Stimulated activated CD8-positive, alpha-beta memory T cell treated with anti-CD3 and anti-CD28 coated beads, Interleukin-7, amount 100 ng/mL, for 4 hours (primary cell): ENCODE data around the gene MYO3B.
"Not testable (repeated sequence)": the region's sequence is repeated elsewhere in the genome, so short reads cannot be mapped to it uniquely, and the experiment has no call there.

Experiments used
- DNase-seq, 2 donors: peaks; one replicate each; pipeline ENCODE4 v3.0.0-alpha.2; 2020; ENCODE audit warnings: low read depth in 2 of 2

MYO3B gene

DNA sequence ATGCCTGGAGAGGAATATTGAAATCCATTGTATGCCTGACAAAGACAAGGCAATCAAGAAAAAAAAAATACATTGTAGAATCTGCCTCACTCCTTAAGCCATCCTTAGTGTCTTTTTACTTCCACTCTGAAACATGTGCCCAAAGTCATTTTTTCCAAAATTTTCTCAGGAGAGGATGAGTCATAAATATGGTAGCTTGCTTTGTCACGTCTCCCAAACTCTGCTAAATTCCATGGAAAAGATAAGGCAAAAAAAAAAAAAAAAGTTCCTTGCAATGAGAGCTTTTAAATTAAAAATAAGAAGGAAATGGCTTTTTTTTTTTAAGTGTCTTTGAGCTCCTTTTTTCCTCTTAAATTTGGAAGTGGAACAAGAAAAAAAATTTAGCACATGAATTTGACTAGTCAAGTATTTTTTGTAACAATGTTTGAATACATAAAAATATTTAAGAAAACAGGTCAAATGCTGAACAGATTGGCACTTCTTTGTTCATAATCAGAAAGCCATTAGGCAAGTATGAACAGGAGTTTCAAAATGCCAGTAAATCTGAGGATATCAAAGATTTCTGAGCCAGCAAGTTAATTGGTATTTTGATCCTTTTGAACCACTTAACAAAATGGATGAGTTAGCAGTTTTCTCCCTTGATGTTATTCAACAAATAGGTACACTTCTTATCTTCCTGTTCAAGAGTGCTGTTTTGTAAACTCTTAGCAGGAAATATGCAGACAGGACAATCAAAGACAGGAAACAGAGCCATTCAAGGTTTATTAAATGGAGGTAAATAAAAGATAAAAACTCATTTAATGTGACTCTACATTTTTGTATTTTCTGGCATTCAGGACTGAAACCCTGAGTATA lies 289.8 kb downstream of the MYO3B start:
- no peak for DNase-seq

DNA sequence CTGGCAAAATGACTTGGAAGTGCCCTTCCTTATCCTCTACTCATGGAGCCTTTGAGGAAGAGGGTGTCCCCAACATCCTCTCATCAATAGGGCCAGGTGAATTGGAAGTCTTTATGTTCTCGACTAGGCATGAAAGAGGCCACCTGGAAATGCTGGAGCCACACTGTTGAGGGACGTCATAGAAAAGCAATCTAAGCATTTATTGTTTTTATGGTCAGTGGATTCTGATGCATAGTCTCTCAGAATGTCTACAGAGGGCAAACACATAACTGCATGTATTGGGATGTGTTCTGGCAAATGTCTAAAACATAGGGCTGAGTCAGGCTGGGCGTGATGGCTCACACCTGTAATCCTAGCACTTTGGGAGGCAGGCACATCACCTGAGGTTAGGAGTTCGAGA lies 290.6 kb downstream of the MYO3B start:
- DNase-seq, result no peak

DNA sequence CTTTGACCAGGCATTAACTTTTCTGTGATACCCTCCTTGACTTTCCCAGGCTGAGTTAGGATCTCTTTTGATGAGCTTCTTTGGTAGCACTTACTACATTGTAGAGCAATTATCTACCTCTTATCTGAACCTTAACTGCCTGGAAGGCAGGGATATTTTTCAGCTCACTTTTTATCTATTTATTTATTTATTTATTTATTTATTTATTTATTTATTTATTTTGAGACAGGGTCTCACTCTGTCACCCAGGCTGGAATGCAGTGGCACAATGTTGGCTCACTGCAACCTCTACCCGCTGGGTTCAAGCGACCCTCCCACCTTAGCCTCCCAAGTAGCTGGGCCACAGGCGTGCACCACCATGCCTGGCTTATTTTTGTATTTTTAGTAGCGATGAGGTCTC lies 294.6 kb downstream of the MYO3B start:
- not testable (repeated sequence) for DNase-seq

DNA sequence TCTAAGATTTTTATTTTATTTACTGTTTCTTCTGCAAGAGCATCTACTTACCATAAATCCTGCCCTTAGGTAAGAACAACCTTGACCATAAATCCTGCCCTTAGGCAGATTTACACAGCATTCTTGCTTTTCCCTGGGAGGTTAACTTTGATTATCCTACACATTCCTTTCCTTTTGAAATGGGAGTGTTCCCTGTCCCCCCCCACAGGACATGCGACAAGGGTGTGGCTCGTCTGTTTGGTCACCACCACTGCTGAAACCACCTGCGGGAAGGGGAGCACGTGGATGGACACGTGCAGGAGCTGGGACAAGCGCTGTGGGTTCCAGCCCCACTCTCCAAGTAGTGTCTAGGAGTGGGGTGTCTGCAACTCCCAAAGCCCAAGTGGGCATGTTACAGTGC lies 297.9 kb downstream of the MYO3B start:
- no peak for DNase-seq

DNA sequence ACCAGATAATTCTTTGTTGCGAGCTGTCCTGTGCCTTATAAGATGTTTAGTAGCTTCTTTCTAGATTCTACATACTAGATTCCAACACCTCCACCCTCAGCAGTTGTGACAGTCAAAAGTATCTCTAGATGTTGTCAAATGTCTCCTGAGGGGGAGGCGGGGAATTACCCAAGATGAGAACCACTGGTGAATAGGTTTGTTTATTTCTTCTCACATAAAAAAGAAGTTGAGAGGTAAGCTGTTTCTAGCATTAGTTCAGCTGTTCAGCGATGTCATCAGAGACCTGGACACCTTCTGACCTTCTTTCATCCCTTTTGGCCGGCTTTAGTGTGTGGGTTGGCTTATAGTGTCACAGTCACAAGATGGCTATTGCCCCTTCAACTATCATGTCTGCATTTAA lies 299.7 kb downstream of the MYO3B start:
- no peak for DNase-seq

DNA sequence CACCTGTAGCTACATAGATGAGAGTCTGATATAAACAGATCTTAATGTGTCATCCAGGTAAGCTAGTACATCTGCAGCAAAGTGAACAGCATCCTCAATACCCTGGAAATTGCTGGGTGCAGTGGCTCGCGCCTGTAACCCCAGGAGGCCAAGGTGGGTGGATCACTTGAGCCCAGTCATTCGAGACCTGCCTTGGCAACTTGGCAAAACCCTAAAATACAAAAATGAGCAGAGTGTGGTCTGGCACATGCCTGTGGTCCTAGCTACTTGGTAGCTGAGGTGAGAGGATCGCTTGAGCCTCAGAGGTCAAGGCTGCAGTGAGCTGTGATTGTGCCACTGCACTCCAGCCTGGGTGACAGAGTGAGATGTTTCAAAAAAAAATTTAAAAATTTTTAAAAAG lies 303.3 kb downstream of the MYO3B start:
- no peak for DNase-seq

DNA sequence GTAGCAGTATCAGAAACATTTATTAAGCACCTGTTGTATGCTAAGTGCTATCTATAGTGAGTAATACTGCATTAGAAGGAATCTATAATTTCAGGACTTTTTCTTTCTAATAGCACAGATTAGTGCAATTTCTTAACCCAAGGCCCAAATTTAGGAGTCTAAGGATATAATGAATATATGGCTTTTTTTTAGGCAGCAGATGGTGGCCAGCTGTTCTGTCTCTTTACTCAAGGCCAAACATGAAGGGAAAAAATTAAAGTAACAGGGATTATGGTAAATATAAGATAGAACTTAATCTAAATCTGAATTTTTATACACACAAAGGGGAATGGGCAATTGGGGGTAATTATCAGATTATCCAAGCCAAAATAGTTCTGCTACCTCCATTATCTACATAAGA lies 306.6 kb downstream of the MYO3B start:
- DNase-seq, result no peak

DNA sequence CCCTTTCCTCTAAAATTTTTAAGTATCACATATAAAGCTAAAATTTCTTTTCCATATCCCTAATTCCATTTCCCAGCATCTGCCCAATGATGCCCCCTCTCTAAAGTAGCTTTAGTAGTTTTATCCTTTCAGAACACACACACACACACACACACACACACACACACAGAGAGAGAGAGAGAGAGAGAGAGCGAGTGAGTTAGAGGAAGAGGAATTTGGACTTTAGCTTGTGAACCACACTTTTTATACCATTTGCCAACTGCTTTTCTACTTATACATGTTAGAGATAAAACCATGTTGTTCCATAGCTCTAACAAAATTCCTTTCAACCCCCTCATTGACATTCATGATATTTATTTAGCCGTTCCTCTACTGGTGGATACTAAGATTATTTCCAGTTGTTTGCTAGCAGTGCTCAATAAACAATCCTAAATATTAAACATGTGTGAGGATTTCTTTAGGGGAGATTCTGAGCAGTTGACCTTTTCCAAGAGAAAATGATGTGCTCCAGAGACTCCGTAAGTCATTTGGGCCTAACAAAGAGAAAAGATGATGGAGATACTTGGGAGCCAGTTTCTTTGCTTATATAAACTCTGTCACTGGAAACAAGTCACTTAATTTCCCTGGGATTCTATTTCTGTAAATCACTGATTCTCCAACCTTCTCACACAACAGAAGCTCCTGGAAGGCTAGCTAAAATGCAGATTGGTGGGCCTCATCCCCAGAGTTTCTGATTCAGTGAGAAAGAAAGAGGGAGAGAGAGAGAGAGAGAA lies 307.5 kb downstream of the MYO3B start:
- DNase-seq, result no peak

DNA sequence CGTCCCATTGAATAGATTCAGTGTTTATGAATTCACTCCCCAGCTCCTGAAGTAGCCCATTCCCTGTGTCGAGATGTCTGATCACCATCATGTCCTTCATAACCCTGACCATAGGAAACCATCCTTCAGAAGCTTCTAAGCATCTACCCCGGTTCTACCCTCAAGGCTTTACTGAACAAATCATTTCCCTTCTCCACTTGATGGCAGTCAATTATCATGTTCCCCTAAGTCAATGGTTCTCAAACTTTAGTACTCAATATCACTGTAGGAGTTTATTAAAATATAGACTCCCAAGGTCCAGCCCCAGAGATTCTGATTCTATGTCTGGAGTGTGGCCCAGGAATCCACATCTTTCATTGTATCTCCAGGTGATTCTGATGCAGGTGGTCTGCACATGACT lies 308.8 kb downstream of the MYO3B start:
- no peak for DNase-seq

DNA sequence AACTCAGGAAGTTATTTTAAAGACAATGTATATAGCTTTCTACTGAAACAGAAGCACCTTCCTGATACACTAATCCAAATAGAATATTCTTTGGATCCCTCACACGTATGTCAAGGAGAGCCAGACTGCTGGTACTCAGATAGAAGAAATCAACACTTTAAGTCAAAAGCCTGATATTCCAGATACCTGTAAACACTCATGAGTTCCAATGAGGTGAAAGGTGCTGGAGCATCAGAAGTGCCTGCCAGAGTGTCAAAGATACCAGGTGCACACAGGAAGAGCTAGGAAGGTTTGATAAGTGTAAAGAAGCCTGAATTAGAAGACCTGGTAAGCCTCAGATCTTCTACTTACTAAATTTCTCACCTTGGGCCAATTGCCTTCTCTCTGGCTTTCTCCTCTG lies 310.9 kb downstream of the MYO3B start:
- no peak for DNase-seq

DNA sequence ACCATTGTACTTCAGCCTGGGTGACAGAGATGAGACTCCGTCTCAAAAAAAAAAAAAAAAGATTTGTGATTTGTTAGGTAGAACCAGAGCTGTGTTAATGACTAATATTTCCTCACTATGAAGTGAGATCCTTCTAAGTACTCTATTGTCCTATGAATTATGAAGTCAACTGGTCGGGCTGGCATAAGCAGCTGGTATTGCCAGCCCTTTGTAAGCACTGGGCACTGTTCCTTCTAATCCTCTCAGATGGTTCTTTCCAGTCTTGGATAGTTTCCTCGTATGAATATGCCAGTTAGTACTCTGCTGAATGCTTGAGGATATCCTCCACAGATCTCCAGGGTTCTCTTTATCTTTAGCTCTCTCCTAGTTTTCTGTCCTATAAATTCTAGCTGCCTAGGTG lies 314.1 kb downstream of the MYO3B start:
- DNase-seq, result no peak

DNA sequence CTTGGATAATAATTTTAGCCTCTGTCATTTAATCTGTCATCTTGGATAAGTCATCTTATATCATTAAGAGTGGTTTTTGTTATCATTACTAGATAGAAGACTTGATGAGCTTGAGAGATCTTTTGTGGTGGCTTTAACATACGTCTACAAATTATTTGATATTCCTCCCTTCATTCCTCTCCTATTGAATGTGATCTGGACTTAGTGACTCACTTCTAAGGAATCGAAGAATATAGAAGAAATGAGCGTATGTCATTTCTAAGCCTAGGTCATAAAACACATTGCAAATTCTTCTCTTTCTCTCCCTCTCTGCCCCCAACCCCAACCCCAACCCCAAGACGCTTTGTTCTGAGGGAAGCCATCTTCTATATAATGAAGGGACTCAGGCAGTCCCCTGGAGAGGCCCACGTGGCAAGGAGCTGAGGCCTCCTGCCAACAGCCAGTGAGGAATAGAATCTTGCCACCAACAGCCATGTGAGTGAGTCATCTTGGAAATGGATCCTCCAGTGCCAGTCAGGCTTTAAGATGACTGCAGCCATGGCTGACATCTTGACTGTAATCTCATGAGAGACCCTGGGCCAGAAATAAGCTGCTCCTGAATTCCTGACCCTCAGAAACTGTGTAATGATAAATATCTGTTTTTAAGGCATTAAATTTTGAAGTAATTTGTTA lies 315.6 kb downstream of the MYO3B start:
- DNase-seq, result no peak

DNA sequence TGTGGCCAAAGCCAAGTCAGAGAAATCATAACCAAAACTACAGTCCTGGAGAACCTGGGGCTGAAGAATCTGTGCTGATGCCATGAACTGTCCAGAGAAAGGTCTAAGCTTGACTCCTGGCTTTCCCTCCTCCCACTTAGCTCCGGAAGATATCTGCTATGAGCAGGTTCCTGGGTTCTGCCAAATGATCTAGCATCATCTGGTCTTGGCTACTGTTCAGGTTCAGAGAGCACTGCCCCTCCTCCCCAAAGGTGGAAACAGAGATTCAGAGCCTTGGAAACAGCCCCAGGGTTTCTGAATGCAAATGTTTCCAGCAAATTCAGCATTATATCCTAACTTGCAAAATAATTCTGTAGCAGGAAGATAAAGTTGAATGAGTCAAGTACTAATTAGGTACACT lies 317.9 kb downstream of the MYO3B start:
- no peak for DNase-seq

DNA sequence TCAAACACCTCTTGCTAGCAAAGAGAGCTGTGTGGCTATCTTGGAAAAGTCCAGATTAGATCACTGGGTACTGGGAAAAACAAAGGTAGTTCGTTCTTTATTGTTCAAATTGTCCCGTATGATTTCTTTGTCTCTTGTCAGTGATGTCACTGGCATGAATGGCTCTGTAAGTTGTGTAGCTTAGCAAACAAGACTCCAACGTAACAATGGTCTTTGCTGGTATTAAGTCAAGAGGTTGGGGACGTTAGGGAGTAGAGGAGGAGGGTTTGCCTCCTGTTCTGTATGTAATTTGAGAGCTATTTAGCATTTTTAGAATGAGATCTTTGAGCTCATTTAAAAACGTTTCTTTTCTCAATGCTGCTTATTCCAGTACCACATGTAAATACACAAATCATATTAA lies 320.7 kb downstream of the MYO3B start:
- no peak for DNase-seq

DNA sequence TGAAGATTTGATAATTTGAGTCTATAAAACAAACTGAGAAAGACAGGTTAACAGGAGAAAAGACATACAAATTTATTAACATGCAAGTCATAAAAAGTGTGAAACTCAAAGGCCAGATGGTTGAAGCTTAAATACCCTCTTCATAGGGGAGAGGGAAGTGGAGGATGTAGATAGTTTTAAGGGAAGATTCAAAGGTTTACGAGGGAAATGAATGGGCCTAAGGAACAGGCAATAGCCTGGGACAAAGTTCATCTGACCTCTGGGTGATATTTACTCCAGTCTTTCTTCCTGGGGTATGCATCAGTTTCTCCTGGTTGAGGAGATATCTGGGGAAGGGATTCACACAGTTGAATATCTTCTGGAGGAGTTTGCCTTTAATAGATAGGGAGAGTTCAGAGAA lies 322.2 kb downstream of the MYO3B start:
- no peak for DNase-seq

DNA sequence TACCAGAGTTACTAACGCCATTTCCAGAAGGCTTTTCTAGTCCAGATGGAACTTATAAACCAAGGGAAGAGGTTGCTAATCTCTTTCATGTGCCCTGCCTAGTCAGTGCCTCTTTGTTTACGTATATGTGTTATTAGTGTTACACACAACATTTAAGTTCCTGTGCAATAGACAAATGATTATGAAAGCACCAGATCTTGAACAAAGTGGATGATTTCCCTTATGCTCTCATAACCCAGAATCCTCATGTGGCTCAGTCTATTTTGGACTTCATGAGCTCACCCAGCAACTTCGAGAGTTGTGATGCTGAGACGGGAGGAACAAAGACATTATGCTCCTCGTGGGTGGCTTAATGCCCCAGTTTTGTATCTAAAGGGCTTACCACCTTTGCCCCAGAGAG lies 322.8 kb downstream of the MYO3B start:
- DNase-seq, result no peak

DNA sequence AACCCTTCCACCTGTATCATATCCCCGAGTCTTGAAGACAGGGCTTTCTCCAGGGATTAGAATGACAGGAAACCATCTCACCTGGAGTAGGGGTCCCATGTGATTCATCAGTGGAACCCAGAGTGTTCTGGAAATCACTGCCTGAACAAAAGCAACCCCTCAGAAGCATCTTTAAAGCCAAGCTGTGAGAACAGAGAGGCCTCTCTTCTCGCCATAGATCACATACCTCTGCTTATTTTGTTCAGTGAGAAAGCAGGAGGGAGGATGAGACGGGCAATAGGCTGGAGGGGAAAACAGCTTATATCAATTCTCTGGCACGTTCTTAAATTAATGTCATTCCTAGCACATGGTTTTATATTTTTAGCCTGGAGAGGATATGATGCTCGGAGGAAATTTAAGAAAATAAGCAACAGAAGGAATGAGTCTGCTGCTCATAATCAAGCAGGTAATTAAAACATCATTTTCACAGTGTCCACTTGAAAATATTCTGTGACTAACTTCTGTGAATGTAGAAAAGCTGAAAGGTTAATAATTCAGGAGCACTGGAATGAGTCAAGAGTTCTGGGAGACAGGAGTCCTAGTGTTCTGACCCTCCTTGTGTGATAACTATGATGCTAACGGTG lies 323.6 kb downstream of the MYO3B start:
- no peak for DNase-seq

DNA sequence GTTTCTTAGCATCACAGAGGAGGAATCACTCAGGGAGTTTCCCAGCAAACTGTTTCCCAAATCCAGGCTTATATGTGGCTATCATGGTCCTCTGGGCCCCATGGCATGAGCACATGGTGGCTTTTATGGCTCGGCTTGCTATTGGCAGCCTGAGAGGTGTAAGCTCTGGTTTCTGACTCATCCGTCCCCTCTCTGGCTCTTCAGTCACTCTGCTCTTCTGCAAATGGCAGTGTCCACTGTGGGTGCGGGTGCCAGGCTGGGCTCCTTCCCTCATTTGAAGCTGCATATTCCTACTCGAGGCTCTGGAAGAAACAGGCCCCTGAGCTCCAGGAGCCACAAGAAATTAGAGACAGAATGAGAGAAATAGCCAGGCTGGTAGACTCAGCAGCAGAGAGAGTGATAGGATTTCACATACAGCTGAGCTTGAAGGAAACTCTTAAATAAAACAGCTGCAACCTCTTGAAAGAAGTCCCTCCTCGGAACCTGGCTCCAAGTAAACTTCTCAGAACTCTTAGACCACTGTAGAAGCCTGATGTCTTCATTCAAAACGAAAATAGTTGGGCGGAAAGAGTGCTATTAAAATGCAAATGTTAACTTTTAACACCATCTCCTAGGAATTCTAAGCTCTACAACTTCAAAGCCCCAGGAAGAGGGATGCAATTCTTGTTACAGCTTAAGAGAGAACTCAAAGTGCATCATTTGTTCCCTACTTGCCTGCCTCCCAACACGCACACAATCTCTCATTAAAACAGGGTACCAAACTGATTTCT lies 324.6 kb downstream of the MYO3B start:
- no peak for DNase-seq

DNA sequence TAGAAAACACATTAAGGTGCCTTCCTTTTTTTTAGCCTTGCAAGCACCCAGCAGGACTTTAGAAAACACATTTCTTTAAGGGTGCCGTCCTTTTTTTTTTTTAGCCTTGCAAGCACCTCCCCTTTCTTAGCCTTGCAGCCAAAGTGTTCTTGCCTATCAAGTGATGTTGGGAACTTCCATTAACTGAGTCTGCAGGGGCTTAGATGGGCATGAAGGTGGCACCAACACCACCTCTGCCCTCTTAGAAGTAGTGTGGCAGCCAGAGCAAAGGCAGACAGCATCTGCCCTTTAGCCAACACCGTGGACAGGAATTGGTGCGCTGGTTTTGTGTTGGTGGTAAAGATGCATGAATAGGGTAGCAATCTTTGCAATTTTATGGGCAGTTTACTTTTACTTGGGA lies 325.6 kb downstream of the MYO3B start:
- DNase-seq, result no peak

DNA sequence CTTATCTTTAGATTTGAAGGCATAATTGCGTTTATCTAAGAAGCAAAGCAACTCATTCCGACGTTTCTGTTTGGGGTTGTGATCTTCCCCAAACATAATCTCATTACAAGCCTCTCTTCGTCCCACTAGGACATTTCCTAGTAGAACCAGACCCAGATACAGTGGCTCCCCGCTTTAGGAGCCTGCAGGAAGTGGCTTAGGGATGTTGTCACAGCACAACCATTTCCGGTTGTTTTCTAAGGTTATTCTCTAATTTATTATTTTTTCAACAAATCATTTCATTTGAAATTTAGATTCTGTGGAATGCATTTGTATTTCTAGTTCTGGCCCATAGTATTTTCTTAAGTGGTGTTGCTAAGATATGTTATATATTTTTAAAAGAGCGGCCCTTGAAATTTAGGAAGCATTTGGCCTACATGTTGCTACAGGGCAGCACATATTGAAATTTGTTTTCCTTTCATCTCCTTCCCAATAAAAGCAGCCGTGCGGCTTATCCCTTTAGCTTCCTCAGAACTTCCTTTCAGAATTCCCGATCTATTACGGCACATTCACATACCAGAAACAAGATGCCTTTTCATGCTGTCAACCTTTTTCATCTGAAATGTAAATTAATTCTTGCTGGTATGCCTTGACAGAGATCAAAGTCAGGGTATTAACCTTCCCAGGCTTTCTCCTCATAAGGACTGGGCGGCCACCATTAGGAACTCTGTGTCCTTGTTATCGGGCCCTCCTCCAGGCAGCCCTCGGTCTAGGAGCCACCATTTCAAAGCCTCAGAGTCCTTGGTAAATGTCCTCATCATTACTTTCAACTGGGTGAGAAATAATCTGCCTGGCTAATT lies 326.2 kb downstream of the MYO3B start:
- DNase-seq, result no peak

DNA sequence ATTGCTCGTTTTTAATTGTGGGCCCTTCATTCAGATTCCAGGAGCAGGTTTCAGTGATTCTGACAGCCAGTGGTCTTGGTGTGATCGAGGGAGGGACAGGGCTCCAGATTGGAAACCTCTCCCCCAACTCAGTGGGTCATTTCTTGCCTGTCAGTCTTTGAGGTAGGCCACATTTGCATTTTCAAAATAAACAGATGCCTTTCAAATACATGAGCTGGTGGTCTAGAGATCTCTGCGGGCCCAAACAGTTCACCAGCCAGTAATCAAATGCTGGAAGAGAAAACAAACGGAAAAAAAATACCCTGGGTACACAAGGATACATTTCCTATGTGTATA lies 326.8 kb downstream of the MYO3B start:
- DNase-seq, result no peak
